ENCODE data around the gene GP1BA. TPM values are rescaled to one million over a fixed set of nuclear protein-coding genes. Genes with fewer than 3 reads are reported as not detected.
A peak's percentile ranks its signal among the peaks of the same experiment; 100 is the strongest.

GP1BA gene
- polyA plus RNA-seq, 3 donors from 2014 or later, result 0.38 to 1.3 TPM; not detected in 1

DNA sequence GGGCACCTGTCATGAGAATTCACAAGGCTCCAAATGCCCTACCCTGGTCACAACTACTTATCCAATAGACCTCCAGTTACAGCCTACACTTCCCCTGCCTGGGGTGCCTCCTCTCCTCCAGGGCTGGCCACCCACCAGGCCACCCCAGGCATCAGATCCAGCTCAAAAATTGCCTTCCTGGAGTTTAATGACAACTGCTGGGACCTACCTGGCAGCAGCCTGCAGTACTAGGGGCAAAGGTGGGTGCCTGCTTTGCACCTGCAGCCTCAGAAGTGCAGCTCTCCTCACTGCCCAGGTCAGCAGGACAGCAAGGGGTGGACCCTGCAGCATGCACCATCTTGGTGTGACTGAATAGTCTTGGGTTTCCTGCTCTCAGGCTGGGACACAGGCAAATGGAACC is 3.6 kb downstream of the GP1BA start:
- Mint-ChIP-seq H3K4me1 (peaks cover 48 to 53% of the 10 kb centered on the region in 2 donors), H3K27ac (peak overlapping the region in 4 of 6 donors; percentile 24 to 65 (median 50)), H3K4me3 (no peak overlapping the region), H3K27me3 (ENCODE audit: low read depth in 3 of 3) (peaks cover 13 to 17% (median 14%) of the 10 kb centered on the region in 3 donors), H3K9me3 (no peaks in the 10 kb centered on the region), H3K36me3 (peaks cover 0 to 22% (median 15%) of the 10 kb centered on the region in 3 donors)
- no peak for DNase-seq

GRCh38 chr17:4936436-4936835 is 4.4 kb downstream of the GP1BA start:
- peaks cover 13 to 25% (median 14%) of the 10 kb centered on the region in 3 donors for H3K27me3 Mint-ChIP-seq (ENCODE audit: low read depth in 3 of 3)
- peak overlapping the region in 4 of 6 donors; percentile 26 to 65 (median 54) for H3K27ac Mint-ChIP-seq
- DNase-seq, result no peak
- H3K4me1 Mint-ChIP-seq, result peaks cover 56 to 59% of the 10 kb centered on the region in 2 donors
- peaks cover 0 to 24% (median 10%) of the 10 kb centered on the region in 3 donors for H3K36me3 Mint-ChIP-seq
- no peaks in the 10 kb centered on the region for H3K9me3 Mint-ChIP-seq
- H3K4me3 Mint-ChIP-seq, result peak overlapping the region in 2 of 5 donors; percentile 0 to 3

- H3K27ac Mint-ChIP-seq, result peak overlapping the region in 1 of 6 donors; percentile 26
- H3K4me3 Mint-ChIP-seq, result peak overlapping the region in 2 of 5 donors; percentile 14 to 44
- no peaks in the 10 kb centered on the region for H3K9me3 Mint-ChIP-seq
- H3K27me3 Mint-ChIP-seq (ENCODE audit: low read depth in 3 of 3), result peaks cover 13 to 25% (median 14%) of the 10 kb centered on the region in 3 donors
- H3K36me3 Mint-ChIP-seq, result peaks cover 6 to 35% (median 17%) of the 10 kb centered on the region in 3 donors
- peaks cover 67% of the 10 kb centered on the region in 2 donors for H3K4me1 Mint-ChIP-seq
- no peak for DNase-seq
Observed at GRCh38 chr17:4937553-4937952, 5.5 kb downstream of the GP1BA start.

DNA sequence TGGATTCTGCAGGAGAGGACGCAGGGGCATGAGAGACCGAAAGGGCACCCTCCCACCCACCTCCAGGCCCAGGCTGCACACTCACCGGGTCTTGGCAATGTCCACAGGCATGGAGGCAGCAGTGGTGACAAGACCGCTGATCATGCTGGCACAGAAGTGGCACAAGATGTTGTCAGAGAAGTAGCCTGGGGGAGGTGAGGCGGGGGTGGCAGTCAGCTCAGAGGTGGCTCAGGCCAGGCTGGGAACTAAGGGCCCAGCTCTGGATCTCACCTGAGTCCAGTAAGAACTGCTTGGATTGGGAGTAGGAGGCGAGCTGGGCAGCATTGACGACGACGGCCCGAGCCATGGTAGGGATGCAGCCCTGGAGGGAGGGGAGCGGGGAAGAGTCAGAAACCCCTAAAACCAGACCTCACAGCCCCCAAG is 6.0 kb downstream of the GP1BA start:
- no peak for DNase-seq
- H3K36me3 Mint-ChIP-seq, result peaks cover 6 to 40% (median 20%) of the 10 kb centered on the region in 3 donors
- peaks cover 67 to 70% of the 10 kb centered on the region in 2 donors for H3K4me1 Mint-ChIP-seq
- H3K9me3 Mint-ChIP-seq, result no peaks in the 10 kb centered on the region
- peak overlapping the region; percentile 36 to 100 (median 99) for H3K4me3 Mint-ChIP-seq
- H3K27ac Mint-ChIP-seq, result peak overlapping the region in 2 of 6 donors; percentile 51 to 84
- peaks cover 13 to 27% (median 13%) of the 10 kb centered on the region in 3 donors for H3K27me3 Mint-ChIP-seq (ENCODE audit: low read depth in 3 of 3)

DNA sequence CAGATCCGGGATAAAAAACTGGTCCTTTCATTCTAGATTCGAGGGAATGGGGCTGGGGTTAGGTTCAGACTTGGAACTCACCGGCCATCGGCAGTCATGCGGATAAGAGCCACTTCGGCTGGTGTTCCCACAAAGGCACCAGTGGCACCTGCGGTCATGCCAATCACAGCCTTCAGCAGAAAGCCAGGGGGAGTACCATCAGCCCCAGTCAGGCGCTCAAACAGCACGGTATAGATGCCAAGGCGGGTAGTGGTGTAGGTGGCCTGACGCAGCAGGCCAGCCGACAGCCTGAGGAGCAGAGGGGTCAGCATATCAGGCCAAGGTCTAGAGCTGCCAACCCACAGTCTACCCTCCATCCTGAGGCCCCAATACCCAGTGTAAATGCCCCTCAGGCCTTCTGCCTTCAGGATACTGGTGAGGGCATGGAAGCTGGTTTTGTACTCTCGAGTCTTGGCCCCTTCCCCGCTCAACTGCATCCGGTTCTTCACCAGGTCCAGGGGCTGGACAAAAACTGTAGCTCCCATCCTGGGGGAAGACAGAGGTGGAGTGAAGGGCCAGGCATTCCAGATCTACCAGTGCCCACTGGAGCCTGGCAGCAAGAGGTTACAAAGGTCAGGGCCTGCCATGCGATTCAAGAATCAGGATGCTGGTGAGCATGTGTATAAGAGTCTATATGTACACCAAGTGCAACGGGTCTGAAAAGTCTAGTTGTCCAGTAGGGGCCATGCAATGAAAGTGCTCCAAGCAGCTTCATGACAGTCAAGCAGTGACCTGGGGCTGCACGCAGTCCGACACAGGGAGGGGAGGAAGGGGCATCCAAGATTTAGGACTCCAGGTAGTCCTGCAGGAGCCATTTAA is 6.8 kb downstream of the GP1BA start:
- peaks cover 67 to 70% of the 10 kb centered on the region in 2 donors for H3K4me1 Mint-ChIP-seq
- H3K4me3 Mint-ChIP-seq, result peak overlapping the region; percentile 96 to 100 (median 99)
- peaks cover 10 to 25% (median 13%) of the 10 kb centered on the region in 3 donors for H3K27me3 Mint-ChIP-seq (ENCODE audit: low read depth in 3 of 3)
- H3K9me3 Mint-ChIP-seq, result no peaks in the 10 kb centered on the region
- peak overlapping the region; percentile 79 to 95 (median 91) for H3K27ac Mint-ChIP-seq
- H3K36me3 Mint-ChIP-seq, result peaks cover 8 to 42% (median 22%) of the 10 kb centered on the region in 3 donors
- DNase-seq, result peak in 1 of 3 donors; percentile 8

DNA sequence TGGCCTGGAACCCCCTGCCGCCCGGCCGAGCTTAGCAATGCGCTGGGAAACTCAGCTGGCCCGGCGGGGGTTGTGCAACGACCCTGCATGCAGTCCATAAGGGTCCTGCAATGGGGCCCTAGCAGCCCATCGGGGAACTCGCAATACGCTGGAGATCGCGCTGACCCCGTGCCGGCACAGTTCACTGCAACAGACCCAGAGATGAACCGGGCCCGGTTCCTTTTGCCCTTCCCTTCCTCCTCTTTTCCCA is 7.4 kb downstream of the GP1BA start:
- Mint-ChIP-seq H3K27ac (peak overlapping the region; percentile 79 to 95 (median 91)), H3K27me3 (ENCODE audit: low read depth in 3 of 3) (peaks cover 6 to 23% (median 13%) of the 10 kb centered on the region in 3 donors), H3K9me3 (no peaks in the 10 kb centered on the region), H3K4me1 (peaks cover 67 to 70% of the 10 kb centered on the region in 2 donors), H3K4me3 (peak overlapping the region; percentile 96 to 100 (median 99)), H3K36me3 (peaks cover 13 to 47% (median 27%) of the 10 kb centered on the region in 3 donors)
- no peak for DNase-seq

- H3K27me3 Mint-ChIP-seq (ENCODE audit: low read depth in 3 of 3), result peaks cover 5 to 24% (median 13%) of the 10 kb centered on the region in 3 donors
- peaks cover 68 to 73% of the 10 kb centered on the region in 2 donors for H3K4me1 Mint-ChIP-seq
- peaks cover 15 to 51% (median 28%) of the 10 kb centered on the region in 3 donors for H3K36me3 Mint-ChIP-seq
- H3K9me3 Mint-ChIP-seq, result no peaks in the 10 kb centered on the region
- H3K27ac Mint-ChIP-seq, result peak within 1 kb of the TSS; percentile 93 to 98 (median 95)
- peak; percentile 97 to 99 (median 99) for DNase-seq
- H3K4me3 Mint-ChIP-seq, result peak within 1 kb of the TSS; percentile 96 to 100 (median 99)
Observed at GRCh38 chr17:4939796-4940554, 7.9 kb downstream of the GP1BA start, which contains the start of the genes RNF167 and SLC25A11. RNF167 (plus strand) TSS chr17:4940268; CDS start chr17:4940910, 642 bp downstream. SLC25A11 (minus strand) TSS chr17:4940046; CDS start chr17:4939910, 136 bp downstream.

GRCh38 chr17:4940555-4941318 is 8.7 kb downstream of the GP1BA start:
- H3K27me3 Mint-ChIP-seq (ENCODE audit: low read depth in 3 of 3), result peaks cover 8 to 32% (median 19%) of the 10 kb centered on the region in 3 donors
- peaks cover 72 to 77% of the 10 kb centered on the region in 2 donors for H3K4me1 Mint-ChIP-seq
- peaks cover 22 to 59% (median 35%) of the 10 kb centered on the region in 3 donors for H3K36me3 Mint-ChIP-seq
- peak; percentile 25 to 39 (median 37) for DNase-seq
- peak overlapping the region; percentile 96 to 100 (median 99) for H3K4me3 Mint-ChIP-seq
- H3K9me3 Mint-ChIP-seq, result no peaks in the 10 kb centered on the region
- H3K27ac Mint-ChIP-seq, result peak overlapping the region; percentile 93 to 98 (median 95)

- H3K4me3 Mint-ChIP-seq, result peak overlapping the region; percentile 96 to 100 (median 99)
- peak overlapping the region; percentile 93 to 98 (median 95) for H3K27ac Mint-ChIP-seq
- DNase-seq, result no peak
- H3K9me3 Mint-ChIP-seq, result no peaks in the 10 kb centered on the region
- peaks cover 24 to 59% (median 35%) of the 10 kb centered on the region in 3 donors for H3K36me3 Mint-ChIP-seq
- H3K27me3 Mint-ChIP-seq (ENCODE audit: low read depth in 3 of 3), result peaks cover 8 to 37% (median 20%) of the 10 kb centered on the region in 3 donors
- H3K4me1 Mint-ChIP-seq, result peaks cover 70 to 77% of the 10 kb centered on the region in 2 donors
Observed at GRCh38 chr17:4941319-4941610, 9.2 kb downstream of the GP1BA start.

- Mint-ChIP-seq H3K4me1 (peaks cover 77 to 85% of the 10 kb centered on the region in 2 donors), H3K27ac (peak overlapping the region; percentile 93 to 98 (median 95)), H3K27me3 (ENCODE audit: low read depth in 3 of 3) (peaks cover 17 to 51% (median 34%) of the 10 kb centered on the region in 3 donors), H3K9me3 (no peaks in the 10 kb centered on the region), H3K4me3 (peak overlapping the region; percentile 55 to 100 (median 99)), H3K36me3 (peaks cover 32 to 55% (median 43%) of the 10 kb centered on the region in 3 donors)
- DNase-seq, result no peak
Observed at GRCh38 chr17:4942760-4943508, 10.9 kb downstream of the GP1BA start.

DNA sequence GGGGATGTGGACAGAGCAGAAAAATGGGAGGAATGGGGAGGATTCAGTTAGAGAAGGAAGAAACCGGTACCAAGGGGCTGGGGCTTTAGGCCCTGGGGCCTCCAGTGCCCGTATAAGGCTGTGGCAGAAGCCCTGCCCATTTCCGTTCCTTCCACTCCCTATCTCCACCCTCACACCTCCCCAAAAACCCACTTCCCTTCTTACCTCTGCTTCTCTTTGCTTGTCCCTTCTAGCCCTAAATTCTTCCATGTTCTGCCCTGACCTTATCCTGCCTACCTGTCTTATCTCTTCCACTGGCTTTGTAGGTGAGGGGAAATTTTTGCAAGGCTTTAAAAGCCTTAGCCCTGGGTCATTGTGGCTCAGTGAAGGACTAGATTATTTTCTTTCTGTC is 12.1 kb downstream of the GP1BA start:
- Mint-ChIP-seq H3K27ac (peak overlapping the region; percentile 95 to 97 (median 95)), H3K36me3 (peaks cover 32 to 55% (median 43%) of the 10 kb centered on the region in 3 donors), H3K4me1 (peaks cover 65 to 76% of the 10 kb centered on the region in 2 donors), H3K9me3 (peaks cover 0 to 2% (median 0%) of the 10 kb centered on the region in 6 donors), H3K4me3 (peak overlapping the region; percentile 96 to 100 (median 99)), H3K27me3 (ENCODE audit: low read depth in 3 of 3) (peaks cover 20 to 60% (median 36%) of the 10 kb centered on the region in 3 donors)
- peak; percentile 52 to 59 (median 57) for DNase-seq

DNA sequence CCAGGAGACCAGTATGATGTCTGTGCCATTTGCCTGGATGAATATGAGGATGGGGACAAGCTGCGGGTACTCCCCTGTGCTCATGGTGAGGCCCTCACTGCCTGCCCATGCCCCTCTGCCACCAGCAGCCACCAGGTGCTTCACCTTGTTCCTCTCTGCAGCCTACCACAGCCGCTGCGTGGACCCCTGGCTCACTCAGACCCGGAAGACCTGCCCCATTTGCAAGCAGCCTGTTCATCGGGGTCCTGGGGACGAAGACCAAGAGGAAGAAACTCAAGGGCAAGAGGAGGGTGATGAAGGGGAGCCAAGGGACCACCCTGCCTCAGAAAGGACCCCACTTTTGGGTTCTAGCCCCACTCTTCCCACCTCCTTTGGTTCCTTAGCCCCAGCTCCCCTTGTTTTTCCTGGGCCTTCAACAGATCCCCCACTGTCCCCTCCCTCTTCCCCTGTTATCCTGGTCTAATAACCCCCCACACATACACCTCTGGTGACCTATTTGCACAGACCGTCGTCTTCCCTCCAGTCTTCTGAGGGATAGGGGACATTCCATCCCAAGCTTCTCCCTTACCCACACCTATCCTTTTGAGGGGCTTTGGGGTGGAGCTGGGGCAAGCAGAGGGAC is 12.6 kb downstream of the GP1BA start:
- Mint-ChIP-seq H3K36me3 (peaks cover 32 to 55% (median 43%) of the 10 kb centered on the region in 3 donors), H3K27me3 (ENCODE audit: low read depth in 3 of 3) (peaks cover 20 to 61% (median 36%) of the 10 kb centered on the region in 3 donors), H3K9me3 (peaks cover 0 to 2% (median 0%) of the 10 kb centered on the region in 6 donors), H3K4me3 (peak overlapping the region; percentile 96 to 100 (median 99)), H3K27ac (peak overlapping the region; percentile 95 to 97 (median 95)), H3K4me1 (peaks cover 62 to 74% of the 10 kb centered on the region in 2 donors)
- no peak for DNase-seq
